Effector CD8-positive, alpha-beta T cell (primary cell): ENCODE measurements around the gene DUSP16.

Experiments
- DNase-seq: peaks from one replicate; lab custom pipeline; 2025; lab: John Stamatoyannopoulos, UW

Gene DUSP16

DNA sequence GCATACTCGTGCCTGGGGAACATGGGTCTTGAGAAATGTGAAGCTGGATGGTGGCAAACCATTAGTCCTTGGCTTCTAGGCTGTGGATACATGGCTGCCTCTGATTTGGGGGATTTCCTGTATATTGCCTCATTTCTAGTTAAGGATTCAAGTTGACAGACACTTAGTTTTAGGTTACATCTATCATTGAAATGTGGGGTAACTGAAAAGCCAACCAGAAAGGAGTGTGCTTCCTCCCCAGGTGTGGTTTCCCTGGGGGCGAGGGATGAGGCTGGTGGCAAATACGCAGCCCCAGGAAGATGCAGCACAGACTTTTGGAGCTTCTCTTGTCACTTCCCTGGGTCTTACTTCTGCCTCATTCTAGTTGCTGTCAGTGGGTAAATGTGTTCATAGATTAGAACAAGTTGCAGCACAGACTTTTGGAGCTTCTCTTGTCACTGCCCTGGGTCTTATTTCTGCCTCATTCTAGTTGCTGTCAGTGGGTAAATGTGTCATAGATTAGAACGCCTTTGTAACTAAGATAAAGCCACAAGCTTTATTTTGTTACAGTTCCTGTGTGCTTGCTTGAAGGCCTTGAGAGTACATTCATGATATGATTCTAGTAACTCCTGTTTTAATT lies 120.7 kb downstream of the DUSP16 start:
- peak; percentile 13 for DNase-seq

DNA sequence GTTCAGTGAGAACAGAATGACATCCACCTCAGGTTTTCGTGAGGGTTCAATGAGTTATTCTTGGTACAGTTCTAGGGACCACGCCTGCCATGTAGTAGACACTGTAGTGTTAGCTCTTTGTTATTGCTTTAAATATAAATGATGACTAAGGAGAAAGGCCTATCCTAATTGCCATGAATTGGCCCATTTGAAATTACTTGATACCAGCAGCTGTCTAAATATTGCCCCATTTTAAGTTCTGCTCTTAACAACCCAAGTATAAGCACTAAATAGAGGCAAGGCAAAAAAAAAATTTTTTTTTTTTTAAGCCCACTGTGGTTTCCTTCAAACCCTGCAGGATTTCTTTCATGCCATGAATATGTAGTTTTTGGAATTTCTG lies 121.2 kb downstream of the DUSP16 start:
- DNase-seq = no peak

DNA sequence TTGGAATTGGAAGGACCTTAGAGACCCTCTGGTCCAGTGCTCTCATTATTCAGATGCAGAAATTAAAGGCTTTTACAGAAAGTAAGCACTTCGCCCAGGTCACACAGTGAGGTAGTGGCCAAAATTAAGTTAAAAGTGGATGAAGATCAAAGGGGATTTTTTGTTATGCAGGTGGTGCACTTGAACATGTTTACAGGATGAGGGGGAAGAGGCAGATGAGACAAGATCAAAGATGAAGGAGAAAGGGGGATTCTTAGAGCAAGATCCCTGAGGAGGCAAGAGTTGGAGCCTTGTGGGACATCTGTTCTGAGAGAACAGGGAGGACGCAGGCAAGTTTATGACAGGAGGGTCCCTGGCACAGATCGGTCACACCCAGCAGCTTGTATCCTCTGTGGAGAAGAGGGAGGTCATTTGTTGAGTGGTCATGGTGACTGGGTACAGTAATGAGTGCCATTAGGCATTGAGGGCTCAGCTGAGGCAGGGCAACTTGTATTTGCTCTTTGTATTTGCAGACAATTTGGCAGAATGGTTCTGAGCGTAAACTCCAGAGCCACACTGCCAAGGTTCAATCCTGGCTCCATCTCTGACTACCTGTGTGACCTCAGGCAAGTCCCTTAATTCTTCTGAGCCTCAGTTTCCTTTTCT lies 121.8 kb downstream of the DUSP16 start:
- no peak for DNase-seq

DNA sequence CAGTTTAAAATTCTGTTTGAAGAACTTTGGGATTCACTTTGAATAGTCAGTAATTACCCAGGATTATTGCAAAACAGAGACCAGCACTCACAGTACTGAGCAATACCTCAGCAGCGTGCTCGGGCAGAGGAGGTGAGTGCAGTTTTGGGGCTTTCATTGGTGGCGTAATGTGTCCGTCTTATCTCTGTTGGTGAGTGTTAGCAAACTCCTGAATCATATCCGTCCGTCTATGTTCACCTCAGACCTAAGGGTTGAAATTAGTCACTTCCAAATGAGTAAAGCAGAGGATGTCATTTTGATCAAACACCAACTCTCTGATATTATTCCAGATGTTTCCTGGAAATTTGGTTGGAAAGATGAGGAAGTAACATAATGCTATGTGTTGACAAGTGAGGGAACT lies 123.0 kb downstream of the DUSP16 start:
- DNase-seq = no peak

DNA sequence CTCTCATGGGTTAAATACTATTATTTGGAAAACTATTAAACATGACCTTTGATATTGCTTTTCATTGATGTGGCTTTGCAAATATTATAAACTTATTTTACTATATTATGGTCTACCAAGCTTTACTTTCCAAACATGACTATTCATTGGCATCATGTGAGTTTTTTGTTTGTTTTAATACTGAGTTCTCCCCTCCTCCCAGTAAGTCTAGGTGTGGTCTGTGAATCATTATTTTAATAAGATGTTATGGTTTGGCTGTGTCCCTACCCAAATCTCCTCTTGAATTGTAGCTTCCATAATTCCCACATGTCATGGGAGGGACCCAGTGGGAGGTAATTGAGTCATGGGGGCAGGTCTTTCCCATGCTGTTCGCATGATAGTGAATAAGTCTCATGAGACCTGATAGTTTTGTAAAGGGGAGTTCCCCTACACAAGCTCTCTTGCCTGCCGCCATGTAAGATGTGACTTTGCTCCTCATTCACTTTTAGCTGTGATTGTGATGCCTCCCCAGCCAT lies 125.8 kb downstream of the DUSP16 start:
- DNase-seq = no peak

DNA sequence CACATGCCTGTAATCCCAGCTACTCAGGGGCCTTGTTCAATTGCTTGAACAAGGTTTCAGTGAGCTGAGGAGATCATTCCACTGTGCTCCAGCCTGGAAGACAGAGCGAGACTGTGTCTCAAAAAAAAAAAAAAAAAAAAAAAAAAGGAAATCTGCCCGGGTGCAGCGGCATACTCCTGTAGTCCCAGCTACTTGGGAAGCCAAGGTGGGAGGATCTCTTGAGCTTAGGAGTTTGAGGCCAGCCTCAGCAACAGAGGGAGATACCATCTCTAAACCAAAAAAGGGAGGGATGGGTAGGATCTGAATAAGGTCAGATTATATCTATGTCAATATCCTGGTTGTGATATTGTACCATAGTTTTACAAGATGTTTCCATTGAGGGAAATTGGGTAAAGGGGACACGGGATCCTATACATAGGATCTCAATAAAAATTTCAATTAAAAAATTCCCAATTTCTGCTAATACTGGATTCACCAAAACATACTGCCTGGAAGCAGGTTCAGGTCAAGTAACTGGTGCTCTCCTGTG lies 129.4 kb downstream of the DUSP16 start:
- no peak for DNase-seq

DNA sequence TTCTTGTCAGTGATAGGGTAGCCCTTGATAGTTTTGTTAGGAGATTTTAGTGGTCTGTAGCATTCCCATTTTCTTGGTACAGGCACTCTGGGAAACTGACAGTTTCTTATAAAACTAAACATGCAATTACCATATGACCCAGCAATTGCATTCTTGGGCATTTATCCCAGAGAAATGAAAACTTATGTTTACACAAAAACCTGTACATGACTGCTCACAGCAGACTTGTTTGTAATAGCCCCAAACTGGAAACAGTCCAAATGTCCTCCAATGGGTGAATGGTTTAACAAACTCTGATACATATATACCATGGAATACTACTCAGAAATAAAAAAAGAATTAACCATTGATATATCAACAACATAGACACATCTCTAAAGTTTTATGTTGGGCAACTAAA lies 130.3 kb downstream of the DUSP16 start:
- no peak for DNase-seq

DNA sequence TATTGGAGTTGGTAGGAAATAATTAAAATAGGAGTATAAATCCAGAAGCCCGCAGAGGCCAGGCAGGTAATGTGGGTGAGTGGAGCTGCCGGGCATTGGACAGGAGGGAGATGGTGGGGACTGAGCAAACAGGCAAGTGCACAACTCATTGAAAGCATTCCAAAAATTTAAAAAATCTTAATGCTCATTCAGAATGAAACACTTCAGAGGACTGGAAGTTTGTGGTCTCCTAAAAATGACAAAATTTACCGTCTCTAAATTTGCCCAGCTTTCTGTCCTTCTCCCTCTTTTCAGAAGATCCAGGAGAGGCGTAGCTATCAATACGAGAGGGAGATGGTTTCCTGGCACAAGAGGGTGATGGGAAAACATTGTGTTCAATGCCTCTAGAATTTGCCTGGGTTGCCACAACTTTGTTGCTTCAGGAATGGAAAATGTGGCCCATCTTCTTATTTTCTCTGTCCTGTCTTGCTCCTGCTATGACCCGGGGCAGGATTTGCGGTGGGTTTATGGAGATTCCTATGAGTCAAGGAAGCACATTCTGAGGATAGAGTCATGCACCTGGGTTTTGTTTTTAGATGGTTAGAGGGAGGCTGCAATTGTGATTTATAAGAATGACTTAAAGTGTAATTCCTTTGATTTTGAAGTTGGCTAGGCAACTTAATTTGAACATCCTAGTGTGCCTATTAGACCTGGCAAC lies 133.6 kb downstream of the DUSP16 start:
- DNase-seq = no peak

DNA sequence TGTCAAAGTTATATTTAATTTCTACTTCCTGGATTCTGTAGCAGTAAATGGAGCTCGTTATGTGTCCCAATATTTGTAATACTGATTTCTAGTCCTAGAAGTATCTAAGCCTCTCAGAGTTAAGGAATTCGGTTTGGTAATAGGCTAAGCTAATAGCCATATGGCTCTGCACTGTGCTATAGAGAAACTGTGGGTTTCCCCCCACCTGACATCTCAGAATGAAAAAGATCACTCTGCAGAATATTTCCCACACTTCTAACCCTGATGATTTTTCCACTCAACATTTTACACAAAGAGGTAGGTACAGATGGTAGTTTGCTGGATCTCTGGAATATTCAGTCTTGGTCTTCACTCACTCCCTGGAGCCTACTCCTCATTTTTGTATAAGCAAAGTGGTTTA lies 134.6 kb downstream of the DUSP16 start:
- DNase-seq = no peak

DNA sequence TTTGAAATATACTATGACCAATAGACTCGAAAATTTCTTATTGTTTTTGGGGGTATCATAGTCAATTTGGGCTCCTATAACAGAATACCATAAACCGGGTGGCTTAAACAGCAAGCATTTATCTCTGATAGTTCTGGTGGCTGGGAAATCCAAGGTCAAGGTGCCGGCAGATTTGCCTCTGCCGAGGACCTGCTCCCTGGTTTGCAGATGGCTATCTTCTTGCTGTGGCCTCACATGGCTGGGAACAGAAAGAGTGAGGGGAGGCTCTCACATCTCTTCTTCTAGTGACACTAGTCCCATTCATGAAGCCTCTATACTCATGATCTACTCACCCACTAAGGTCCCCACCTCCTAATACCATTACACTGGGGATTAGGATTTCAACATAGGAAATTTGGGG lies 135.1 kb downstream of the DUSP16 start:
- DNase-seq = no peak

DNA sequence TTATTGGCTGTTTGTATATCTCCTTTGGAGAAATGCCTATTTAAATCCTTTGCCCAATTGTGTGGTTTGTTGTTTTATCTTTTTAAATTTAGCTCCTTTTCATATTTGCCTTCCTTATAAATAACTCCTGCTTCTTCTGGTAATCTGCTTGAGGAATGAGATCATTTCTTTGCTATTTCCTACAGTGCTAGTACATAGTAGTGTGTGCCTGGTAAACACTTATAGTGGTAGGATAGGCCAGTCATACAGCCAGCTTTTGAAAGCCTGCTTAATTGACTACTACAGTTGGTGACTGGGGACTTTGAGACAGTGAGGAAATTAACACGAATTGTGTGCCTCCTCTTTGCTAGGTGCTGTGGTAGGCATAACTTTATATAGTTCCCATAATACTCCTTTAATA lies 137.0 kb downstream of the DUSP16 start:
- DNase-seq = no peak

DNA sequence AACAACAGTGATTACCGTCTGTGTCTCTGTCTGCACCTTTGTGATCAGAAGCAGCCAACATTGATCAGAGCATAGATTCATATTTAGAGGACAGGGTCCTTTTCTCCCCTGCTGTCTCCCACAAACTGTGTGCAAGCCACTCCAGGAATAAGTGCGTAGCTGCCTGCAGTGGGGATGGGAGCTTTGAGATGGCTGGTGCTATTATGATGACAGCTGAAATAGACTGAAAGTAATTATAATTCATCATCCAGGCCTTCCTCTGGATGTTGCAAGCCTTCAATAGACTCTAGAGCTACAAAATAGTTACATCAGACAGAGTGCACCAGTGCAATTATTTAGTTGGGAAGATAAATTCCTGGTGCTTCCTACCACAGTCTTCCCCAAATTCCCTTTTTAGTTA lies 137.7 kb downstream of the DUSP16 start:
- no peak for DNase-seq
